ENCODE results near the gene RPL36A. TPM values are rescaled to one million over a fixed set of nuclear protein-coding genes. Genes with fewer than 3 reads are reported as not detected.

Gene RPL36A
- total RNA-seq, 6 donors from 2014 or later = 165 to 641 (median 228) TPM

- H3K27me3 ChIP-seq = no peaks in the 10 kb centered on the region
- WGBS, 2 donors = 62 to 74% methylated on average over 3 to 4 of the region's 4 CpGs
- no peaks in the 10 kb centered on the region for H3K9me3 ChIP-seq
- no peak overlapping the region for H3K4me3 ChIP-seq
- no peak overlapping the region for H3K27ac ChIP-seq
- no peaks in the 10 kb centered on the region for H3K4me1 ChIP-seq
- no peak for DNase-seq
- H3K36me3 ChIP-seq = no peaks in the 10 kb centered on the region
- TF ChIP-seq CTCF (IDR thresholded peaks at IDR 0.05) = no peak
- TF ChIP-seq POLR2A (IDR thresholded peaks at IDR 0.05) = no peak
- no peak for TF ChIP-seq POLR2AphosphoS5 (IDR thresholded peaks at IDR 0.05)
- TF ChIP-seq EP300 (IDR thresholded peaks at IDR 0.05) = no peak
- ATAC-seq (ENCODE audit: low FRiP score in 2 of 2) = no peak
Observed at GRCh38 chrX:101383679-101384205, 7.1 kb upstream of the RPL36A start.

GRCh38 chrX:101385026-101385684 lies 5.7 kb upstream of the RPL36A start:
- no peaks in the 10 kb centered on the region for H3K36me3 ChIP-seq
- 75 to 84% methylated on average over 6 to 7 of the region's 7 CpGs for WGBS, 2 donors
- no peaks in the 10 kb centered on the region for H3K4me1 ChIP-seq
- peak in 1 of 2 donors; percentile 54 for ATAC-seq (ENCODE audit: low FRiP score in 2 of 2)
- H3K27me3 ChIP-seq = no peaks in the 10 kb centered on the region
- H3K4me3 ChIP-seq = peak overlapping the region in 2 of 4 donors; percentile 18 to 37
- no peak for TF ChIP-seq POLR2AphosphoS5 (IDR thresholded peaks at IDR 0.05)
- TF ChIP-seq POLR2A (IDR thresholded peaks at IDR 0.05) = no peak
- no peak for TF ChIP-seq EP300 (IDR thresholded peaks at IDR 0.05)
- no peak for TF ChIP-seq CTCF (IDR thresholded peaks at IDR 0.05)
- no peak for DNase-seq
- no peaks in the 10 kb centered on the region for H3K9me3 ChIP-seq
- peak overlapping the region in 2 of 4 donors; percentile 6 to 60 for H3K27ac ChIP-seq

GRCh38 chrX:101385795-101386541 lies 4.8 kb upstream of the RPL36A start, which contains the start of gene BTK:
TSS of gene BTK (minus strand) at chrX:101386191. CDS start at chrX:101375284, 10,907 bp downstream.
- H3K36me3 ChIP-seq = no peaks in the 10 kb centered on the region
- ATAC-seq (ENCODE audit: low FRiP score in 2 of 2) (peak in 1 of 2 donors; percentile 63), DNase-seq (peak in 1 of 2 donors; percentile 46)
- peak within 1 kb of the TSS in 3 of 4 donors; percentile 6 to 60 (median 49) for H3K27ac ChIP-seq
- H3K9me3 ChIP-seq = no peaks in the 10 kb centered on the region
- 61 to 70% methylated on average over 9 of the region's 9 CpGs for WGBS, 2 donors
- TF ChIP-seq POLR2AphosphoS5 (IDR thresholded peaks at IDR 0.05) (no peak), POLR2A (IDR thresholded peaks at IDR 0.05) (peak in 1 of 4 donors; percentile 35)
- H3K4me3 ChIP-seq = peak within 1 kb of the TSS in 2 of 4 donors; percentile 18 to 37
- H3K27me3 ChIP-seq = no peaks in the 10 kb centered on the region
- no peaks in the 10 kb centered on the region for H3K4me1 ChIP-seq

- Histone ChIP-seq H3K9me3 (no peaks in the 10 kb centered on the region), H3K27me3 (no peaks in the 10 kb centered on the region), H3K27ac (peak overlapping the region in 2 of 4 donors; percentile 49 to 60), H3K4me1 (no peaks in the 10 kb centered on the region), H3K4me3 (no peak overlapping the region), H3K36me3 (no peaks in the 10 kb centered on the region)
- no peak for DNase-seq
- 73 to 76% methylated on average over 6 of the region's 6 CpGs for WGBS, 2 donors
- TF ChIP-seq CTCF (IDR thresholded peaks at IDR 0.05) (no peak), POLR2AphosphoS5 (IDR thresholded peaks at IDR 0.05) (no peak), EP300 (IDR thresholded peaks at IDR 0.05) (no peak), POLR2A (IDR thresholded peaks at IDR 0.05) (no peak)
- no peak for ATAC-seq (ENCODE audit: low FRiP score in 2 of 2)
Observed at GRCh38 chrX:101386542-101386885, 4.3 kb upstream of the RPL36A start.

- peaks cover 0 to 6% (median 4%) of the 10 kb centered on the region in 4 donors for H3K4me1 ChIP-seq
- H3K27ac ChIP-seq = no peak overlapping the region
- H3K27me3 ChIP-seq = no peaks in the 10 kb centered on the region
- peaks cover 0 to 9% (median 0%) of the 10 kb centered on the region in 4 donors for H3K36me3 ChIP-seq
- WGBS, 2 donors = 94 to 95% methylated on average over 3 of the region's 3 CpGs
- no peaks in the 10 kb centered on the region for H3K9me3 ChIP-seq
- TF ChIP-seq POLR2A (IDR thresholded peaks at IDR 0.05) (no peak), EP300 (IDR thresholded peaks at IDR 0.05) (no peak), CTCF (IDR thresholded peaks at IDR 0.05) (no peak), POLR2AphosphoS5 (IDR thresholded peaks at IDR 0.05) (no peak)
- no peak for ATAC-seq (ENCODE audit: low FRiP score in 2 of 2)
- no peak for DNase-seq
- no peak overlapping the region for H3K4me3 ChIP-seq
Observed at GRCh38 chrX:101388604-101389003, 2.2 kb upstream of the RPL36A start.

All from upper lobe of left lung (tissue), 6 donors.